HG03520 (cell line): Measurements from ENCODE around the gene CUL7.
"Not testable (repeated sequence)": the region's sequence is repeated elsewhere in the genome, so short reads cannot be mapped to it uniquely, and the experiment has no call there.

Experiments used
- ATAC-seq: cut with Tn5 transposase; IDR thresholded peaks from one replicate; pipeline ENCODE4 v1.9.1; 2021; ENCODE audit warnings: mild to moderate bottlenecking, moderate library complexity; ENCODE audit not compliant: unreplicated experiment

The CUL7 gene

DNA sequence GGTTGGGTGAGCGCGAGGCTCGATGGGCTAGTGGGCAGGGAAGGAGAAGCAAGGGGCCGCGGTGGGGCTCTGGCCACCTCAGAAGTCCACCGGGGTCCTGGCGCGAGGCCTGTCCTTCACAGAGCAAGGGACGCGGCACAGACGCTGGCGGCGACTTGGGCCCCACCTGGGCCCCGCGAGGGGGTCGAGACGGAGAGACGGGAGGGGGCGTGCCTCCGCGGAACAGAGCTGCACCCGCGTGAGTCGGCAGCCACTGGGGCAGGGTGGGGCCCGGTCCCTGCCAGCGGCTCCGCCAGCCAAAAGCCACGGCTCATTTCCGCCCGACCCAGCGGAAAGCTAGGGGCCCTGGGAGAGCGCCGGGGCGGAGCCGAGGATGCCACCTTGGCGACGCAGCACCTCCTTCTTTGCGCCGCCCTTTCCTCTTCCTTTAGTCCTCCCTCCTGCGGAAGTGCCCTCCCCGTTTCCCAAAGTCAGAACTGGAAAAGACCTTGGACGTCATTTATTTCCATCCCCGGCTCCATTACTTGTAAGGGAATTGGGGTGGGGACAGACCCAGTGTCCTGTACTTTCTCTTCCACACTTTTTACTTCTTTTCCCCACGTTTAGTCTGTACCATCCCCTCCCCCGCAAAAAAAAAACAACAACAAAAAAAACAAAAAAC lies at the start of gene CUL7:
CUL7 (minus strand) TSS at position 307 of the 661 bp plus-strand sequence. CDS start 1,063 bp downstream, outside the sequence.
- peak; percentile 81 for ATAC-seq

DNA sequence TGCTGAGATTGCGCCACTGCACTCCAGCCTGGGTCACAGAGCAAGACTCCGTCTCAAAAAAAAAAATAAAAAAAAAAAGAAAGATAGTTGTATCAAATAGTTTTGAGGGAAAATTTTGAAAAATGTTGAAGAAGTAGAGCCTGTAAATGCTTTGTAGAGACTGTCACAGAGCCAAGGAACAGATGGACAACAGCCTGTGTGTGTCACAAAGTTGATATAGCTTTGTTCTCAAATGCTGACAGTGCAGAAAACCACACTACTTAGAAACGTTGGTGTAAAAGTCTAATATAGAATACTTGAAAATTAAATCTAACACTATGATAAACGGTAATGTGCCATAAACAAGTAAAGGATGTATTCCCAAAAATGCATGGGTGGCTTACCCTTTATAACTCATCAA lies 47.8 kb upstream of the CUL7 start:
- no peak for ATAC-seq

DNA sequence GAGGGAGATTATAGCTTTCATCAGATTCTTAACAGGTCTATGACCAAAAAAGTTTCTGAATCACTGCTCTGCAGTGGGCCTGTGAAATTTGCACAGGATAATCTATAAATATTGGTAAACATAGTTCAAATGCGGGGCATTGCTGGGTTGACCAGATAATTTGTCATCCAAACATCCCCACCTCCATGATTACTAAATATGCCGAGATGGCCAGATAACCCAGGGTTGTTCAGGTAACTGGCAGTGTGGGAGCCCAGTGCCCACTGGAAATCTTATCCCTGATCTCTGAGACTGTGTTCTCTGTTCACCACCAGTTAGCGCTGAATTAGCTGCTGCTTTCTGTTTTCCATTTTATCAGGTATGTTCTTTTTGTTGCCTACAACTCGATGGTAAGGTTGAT lies 43.9 kb upstream of the CUL7 start:
- no peak for ATAC-seq

DNA sequence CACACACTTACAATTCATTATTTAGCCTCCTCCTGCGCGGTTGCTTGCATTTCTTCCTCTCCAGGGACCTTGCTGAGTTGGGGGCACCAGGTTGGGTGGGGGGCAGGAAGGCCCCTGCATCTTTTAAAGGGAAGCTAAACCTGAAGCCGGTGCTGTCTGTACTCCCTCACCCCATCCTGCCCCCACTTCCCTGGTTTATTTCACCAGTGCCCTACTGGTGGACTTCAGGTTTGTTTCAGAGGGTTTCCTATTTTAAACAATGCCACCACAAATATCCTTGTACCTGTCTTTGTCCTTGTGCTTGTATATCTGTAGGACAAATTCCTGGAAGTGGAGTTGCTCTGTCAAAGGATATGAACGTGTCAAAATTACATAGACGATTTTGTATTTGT lies 43.4 kb upstream of the CUL7 start:
- no peak for ATAC-seq

DNA sequence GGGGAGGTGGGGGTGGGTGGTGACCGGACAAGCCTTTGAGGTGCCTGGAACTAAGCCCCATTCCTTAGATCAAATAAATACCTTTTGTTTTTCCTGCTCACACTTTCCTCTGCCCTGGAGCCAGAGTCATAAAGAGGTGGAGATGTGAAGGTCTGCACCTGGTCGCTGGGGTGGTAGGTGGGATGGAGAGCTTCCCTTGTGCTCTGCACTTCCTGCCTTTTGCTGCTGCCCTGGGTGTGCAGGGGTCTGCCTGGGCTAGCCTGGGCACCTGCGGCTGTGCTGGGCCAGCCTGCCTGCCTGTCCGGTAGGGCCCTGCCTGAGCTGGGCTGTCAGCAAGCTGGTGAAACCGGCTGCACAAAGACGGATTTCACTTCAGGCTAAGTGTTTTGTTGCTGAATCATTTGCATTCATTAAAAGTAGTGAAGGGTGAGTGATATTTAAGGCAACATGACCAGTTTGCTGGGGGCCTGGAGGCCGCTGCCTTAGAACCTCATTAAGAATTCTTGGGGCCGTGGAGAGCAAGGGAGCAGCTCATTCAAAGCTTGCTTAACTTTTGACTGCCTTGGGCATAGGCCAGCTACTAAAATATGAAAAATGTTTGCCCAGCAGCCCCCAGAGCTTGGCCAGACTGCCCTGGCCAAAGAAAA lies 42.9 kb upstream of the CUL7 start:
- ATAC-seq = no peak

DNA sequence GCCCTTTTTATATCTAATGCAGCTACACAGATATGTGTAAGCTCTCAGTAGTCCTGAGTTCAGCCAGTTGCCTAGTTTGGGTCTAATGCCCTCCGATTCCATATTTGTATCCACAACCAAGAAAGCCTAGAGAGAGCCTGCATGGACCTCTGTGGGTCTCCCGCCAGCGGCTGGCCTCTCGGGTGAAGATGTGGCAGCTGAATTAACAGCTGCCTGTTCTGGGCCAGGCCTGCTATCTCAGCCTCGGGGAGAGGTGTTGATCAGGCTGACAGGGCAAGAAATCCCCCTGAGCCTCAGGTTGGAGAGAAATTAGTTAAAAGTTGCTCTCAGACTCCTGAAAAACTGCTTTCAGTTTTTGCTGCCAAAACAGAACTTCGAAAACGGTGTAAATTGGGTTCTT lies 42.3 kb upstream of the CUL7 start:
- no peak for ATAC-seq

DNA sequence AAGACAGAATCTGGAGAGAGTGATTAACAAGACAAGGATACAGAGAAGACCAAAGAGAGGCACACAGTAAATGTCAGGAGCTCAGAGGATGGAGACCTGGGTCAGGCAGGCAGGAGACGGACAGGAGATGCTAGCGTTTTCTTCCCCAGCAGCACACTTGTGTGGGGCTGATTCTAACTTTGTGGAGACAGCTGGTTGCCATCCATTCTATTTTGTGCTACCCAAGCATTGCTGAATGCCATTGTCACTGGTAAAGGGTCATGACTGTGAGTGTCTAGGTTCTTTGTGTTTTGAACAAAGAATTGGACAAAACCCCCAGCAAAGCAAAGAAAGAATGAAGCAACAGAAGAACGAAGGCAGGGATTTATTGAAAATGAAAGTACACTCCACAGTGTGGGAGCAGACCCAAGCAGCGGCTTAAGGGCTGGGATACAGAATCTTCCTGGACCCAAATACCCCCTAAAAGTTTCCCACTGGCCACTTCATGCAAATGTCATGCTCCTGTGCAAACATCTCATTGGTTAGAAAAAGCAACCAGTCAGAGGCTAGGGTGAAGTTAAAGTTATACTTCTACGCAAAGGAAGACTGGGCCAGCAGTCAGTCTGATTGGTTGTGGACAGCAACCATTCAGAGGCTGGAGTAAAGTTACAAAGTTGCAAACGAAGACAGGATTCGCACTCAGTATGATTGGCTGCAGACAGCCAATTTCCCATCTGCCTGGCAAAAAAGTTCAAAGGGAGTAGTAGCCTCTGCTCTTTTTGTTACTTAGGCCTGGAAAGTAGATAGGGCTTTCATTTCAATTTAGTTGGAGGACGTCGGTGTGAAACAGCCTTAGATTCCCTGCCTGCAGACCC lies 40.0 kb upstream of the CUL7 start:
- ATAC-seq = no peak

DNA sequence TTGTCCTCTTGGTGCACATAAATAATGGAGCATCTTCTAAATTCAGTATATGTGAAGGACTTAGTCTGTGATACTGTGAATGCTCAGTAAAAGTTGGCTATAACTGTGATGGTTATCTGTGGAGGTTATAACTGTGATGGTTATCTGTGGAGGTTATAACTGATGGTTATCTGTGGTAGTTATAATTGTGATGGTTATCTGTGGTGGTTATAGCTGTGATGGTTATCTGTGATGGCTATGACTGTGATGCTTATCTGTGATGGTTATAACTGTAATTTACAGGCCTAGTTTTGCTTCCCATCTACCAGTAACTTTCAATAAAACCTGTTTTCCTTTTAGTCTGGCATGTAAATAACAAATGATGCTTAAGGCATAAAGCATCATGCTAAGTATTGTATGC lies 39.0 kb upstream of the CUL7 start:
- no peak for ATAC-seq

DNA sequence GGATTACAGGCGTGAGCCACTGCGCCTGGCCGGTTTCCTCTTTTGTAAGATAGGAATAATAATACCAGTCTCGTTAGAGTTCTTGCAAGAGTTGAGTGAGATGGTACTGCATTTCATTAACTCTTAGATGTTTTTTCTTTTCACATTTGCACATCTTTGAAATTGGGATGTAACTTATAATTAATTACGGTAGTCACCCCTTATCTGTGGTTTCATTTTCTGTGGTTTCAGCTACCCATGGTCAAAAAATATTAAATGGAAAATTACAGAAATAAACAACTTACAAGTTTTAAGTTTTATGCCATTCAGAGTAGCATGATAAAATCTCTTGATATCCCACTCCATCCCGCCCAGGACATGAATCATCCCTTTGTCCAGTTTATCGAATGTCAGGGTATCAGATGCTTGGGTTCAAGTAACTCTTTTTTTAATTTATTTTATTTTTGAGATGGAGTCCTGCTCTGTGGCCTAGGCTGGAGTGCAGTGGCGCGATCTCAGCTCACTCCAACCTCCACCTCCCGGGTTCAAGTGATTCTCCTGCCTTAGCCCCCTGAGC lies 37.9 kb upstream of the CUL7 start:
- no peak for ATAC-seq

DNA sequence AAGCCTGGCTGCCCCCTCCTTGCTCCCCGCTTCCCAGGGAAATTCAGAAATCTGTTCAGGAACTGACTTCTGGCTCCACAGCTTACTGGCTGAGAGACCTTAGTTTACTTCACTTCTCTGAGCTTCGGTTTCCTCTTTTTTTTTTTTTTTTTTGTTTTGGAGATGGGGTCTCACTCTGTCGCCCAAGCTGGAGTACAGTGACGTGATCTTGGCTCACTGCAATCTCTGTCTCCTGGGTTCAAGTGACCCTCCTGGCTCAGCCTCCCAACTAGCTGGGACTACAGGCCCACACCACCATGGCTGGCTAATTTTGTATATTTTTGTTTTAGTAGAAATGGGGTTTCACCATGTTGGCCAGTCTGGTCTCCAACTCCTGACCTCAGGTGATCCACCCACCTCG lies 37.4 kb upstream of the CUL7 start:
- ATAC-seq = no peak

DNA sequence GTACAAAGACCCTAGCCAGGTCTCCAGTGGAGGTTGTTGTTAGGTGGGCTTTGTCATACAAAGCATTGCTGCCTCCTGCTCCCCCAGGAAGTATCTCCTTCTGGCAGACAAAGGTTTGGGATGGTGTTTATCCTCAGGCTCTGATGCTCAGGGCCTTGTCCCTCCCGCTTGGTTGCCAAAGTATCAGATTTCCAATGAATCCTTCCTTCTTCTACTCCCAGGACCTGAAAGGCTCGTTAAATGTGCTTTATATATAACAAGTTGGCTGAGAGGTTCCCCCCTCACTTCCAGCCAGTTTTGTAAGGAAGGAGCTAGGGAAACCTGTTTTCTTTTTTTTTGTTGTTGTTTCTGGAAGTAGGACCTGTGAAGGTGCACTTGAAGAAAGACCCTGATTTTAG lies 36.9 kb upstream of the CUL7 start:
- ATAC-seq = no peak

DNA sequence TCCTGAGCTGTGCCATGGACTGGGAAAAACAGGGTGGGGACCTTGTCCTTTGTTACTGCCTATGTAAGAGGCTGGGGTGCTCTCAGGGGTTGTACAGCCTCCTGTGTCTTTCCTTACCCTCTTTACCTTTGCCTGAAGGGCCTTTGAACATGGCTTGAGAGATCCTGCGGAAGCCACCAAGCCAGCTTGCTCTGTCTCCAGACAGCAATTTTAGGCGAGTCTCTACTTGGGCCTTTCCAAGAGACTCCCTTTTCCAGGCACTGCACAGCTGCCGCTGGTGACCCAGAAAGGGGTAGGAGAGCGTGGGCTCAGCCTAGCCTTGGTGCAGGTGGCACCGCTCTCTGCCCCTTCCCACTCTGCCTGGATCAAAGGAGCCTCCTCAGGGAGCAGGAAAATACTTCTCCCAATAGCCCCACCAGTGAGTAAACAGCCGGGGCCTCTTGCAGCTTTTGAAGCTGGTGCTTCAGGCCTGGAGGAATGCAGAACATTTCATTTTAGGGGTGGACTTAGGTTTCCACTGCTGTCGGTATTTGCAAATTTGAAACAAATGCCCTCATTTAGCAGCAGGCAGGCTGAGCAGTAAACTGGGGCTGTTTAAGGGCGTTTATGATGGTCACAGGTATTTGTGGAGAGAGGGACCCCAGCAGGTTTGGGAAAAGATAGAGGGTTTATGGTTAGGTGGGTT lies 36.4 kb upstream of the CUL7 start:
- no peak for ATAC-seq

DNA sequence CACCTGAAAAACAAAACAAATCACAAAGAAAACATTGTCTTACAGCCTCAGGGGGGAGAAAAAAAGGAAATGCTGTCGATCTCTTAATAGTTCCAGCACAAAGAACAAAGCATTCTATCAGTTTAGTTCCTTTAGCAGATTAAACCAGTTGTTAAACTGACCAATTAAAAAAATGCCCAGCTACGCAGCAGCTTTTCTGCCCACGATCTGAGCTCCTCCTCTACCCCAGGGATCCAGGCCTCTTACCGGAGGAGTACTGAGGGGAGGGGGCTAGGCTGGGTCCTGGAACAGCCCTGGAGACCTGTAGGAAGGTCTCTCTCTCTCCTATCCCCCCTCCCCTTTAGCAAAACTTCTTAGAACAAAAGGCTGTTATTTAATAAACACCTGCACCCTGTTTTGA lies 35.8 kb upstream of the CUL7 start:
- ATAC-seq = no peak

DNA sequence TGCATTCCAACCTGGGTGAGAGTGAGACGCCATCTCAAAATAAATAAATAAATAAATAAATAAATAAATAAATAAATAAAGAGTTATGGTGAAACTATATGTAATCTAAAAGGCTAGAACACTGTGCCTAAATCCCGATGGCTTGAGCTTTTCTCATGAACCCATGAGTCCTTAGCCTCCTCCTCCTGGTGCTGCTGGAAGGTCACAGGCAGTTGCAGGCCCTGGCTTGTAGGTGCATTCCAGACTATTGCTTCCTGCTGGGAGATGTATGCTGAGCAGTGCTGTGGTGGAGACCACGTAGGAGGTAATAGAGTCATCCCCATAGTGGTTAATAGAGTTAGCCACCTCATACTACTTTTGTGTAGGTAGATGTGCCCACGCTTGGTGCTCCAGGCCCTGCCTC lies 35.0 kb upstream of the CUL7 start:
- ATAC-seq = no peak

DNA sequence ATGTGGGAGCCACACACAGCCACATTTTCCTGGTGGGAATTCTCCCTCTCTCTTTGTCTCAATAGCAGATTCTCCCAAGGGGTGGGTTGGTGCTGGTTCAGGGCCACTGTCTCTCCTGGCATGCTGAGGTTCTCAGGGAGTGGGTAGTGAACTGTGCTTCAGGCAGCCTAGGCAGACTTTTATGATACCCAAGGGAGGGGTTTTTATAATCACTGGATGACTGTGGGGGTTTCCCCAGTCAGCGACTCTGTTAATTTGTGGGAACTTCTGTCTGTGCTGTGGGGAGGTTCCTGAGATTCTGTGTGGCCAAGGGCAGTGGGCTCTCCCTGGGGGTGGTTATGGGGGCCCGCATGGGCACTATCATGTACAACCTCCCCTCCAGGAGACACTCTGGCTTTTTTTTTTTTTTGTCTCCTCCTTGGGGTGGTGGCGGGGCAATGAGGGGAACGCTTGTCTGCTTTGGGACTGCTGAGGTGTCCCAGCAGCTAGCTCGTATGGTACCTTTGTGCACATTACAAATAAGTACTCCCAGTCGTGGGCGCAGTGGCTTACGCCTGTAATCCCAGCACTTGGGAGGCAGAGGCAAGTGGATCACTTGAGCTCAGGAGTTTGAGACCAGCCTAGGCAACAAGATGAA lies 32.5 kb upstream of the CUL7 start:
- no peak for ATAC-seq

DNA sequence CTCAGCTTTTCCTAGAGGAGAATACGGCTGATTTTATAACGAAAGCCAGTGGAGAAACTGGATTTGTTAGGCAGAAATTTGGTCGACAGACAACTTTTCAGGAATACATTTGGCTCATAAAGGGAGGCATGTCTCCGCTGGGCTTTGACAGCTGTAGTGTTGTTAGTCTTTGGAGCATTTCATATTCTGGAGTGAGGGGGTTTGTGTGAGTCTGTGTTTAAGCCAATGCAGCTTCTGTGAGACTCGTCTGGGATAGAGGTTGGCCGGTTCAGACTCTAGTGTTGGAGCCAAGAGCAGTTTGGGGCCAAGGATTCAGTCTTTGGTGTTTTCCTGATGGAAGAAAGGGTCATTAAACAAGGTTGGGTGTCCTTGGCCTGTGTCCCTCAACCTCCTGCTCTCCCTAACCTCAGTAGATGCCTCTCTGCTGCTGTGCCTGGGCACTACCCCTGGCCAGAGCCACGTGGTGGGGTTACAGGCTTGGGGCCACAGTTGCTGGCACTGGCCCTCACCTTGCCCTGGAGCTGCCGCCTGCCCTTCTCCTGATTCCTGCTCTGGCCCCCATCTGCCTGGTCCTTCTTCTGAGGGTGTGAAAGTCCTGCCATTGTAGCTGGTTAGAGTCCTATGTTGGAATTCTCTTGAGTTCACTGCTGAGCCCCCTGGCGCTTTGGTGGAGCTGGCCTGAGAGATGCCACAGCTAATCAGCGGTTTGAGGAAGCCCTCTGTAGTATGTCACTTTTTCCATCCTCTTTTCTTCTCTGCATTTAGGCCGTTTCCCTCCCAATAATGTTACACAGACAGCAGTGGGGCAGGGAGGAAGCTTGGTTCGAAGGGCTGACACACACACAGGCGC lies 29.4 kb upstream of the CUL7 start:
- no peak for ATAC-seq

DNA sequence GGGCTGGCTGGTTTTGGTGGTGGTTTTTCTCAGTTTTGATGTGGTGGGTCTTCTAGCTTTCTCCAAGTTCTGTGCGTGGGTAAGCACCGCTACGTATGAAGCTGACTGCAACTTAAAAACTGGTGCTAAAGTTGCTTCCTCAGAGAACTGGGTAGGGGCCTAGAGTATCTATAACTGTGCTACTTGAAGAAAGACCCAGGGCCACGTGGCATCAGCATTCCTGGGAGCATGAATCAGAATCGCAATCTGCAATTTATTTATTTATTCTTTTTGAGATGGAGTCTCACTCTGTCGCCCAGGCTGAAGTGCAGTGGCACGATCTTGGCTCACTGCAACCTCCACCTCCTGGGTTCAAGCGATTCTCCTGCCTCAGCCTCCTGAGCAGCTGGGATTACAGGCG lies 28.3 kb upstream of the CUL7 start:
- ATAC-seq = not testable (repeated sequence)

DNA sequence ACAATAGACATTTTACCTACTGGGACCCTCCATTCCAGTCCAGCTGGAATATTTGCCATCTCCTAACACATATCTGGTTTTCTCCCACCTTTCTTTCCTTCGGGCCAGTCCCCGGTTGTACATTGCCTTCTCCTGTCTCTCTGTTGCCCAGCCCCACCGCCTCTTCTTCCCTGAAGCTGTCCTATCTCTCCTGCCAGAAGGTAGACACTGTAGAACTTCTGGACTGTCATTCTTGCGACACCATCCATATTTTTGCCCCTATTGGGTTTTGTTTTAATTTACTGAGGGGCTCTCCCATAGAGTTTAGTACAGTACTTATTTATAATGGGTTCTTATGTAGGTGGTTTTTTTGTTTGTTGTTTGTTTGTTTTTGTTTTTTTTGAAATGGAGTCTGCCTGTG lies 27.4 kb upstream of the CUL7 start:
- ATAC-seq = no peak

DNA sequence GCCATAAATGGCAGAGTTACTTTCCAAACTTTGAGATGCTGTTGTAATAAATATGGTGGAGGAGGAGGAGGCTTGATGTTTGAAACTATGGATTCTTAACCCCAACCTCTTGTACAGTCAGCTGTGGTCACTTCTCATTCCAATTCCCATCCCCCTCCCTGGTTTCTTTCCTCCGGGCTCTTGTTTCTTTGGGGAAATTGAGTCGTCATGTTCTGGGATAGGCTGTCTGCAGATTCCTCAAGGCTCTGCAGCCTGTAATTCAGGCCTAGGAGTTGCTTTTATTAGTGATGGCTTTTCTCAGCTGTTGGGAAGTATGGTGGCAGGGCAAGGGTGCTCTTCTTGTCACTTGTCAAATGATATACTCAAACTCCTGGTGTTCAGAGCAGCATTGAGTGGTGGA lies 25.0 kb upstream of the CUL7 start:
- ATAC-seq = no peak
